IMR-90 (cell line): ENCODE data around the gene OVCH1. TPM values are rescaled to one million over a fixed set of nuclear protein-coding genes. Genes with fewer than 3 reads are reported as not detected.

Experiments used
- ATAC-seq: fragments of 200-7000 bp; cut with Tn5 transposase; 2 replicates; pipeline ENCODE4 v1.9.1; 2020; ENCODE audit warnings: low read depth, mild to moderate bottlenecking, moderate library complexity
- BruUV-seq: library from RNA; stranded (reverse); fragments of 400-500 nt; replicated peaks from 2 replicates; lab custom pipeline; 2021; lab: Mats Ljungman, UMichigan
- CTCF ChIA-PET: fragments of 300-600 bp; formaldehyde crosslinking; extraction: SDS; loops from one replicate; lab custom pipeline; 2021; ENCODE audit warnings: antibody characterized with exemption; lab: Yijun Ruan, JAX
- POLR2A ChIA-PET: fragments of 300-600 bp; sonication (Branson Sonifier 250); formaldehyde crosslinking; loops from one replicate; lab custom pipeline; 2022; ENCODE audit warnings: antibody characterized with exemption; ENCODE audit not compliant: unreplicated experiment; lab: Charles Lee
- DNase-seq: peaks from one replicate; pipeline ENCODE4 v3.0.0; 2013
- H2AFZ ChIP-seq: replicated peaks from 2 replicates; pipeline ENCODE3; 2013; ENCODE audit warnings: low read length, mild to moderate bottlenecking; ENCODE audit not compliant: poor library complexity
- H2AK5ac ChIP-seq: 2 replicates; pipeline ENCODE4 v1.6.1; 2013; ENCODE audit warnings: low read depth, low read length, inconsistent platforms
- H2AK9ac ChIP-seq: replicated peaks from 2 replicates; pipeline ENCODE3; 2013; ENCODE audit warnings: mild to moderate bottlenecking, low read depth, low read length, moderate library complexity; ENCODE audit not compliant: poor library complexity
- H2BK120ac ChIP-seq: 2 replicates; pipeline ENCODE4 v1.6.1; 2013; ENCODE audit warnings: low read depth, low read length, inconsistent platforms
- H2BK15ac ChIP-seq: 3 replicates; pipeline ENCODE4 v1.6.1; 2013; ENCODE audit warnings: low read depth, low read length, inconsistent platforms
- H2BK20ac ChIP-seq: 2 replicates; pipeline ENCODE4 v1.6.1; 2013; ENCODE audit warnings: low read depth, mild to moderate bottlenecking, inconsistent platforms, low read length, moderate library complexity
- H2BK5ac ChIP-seq: 2 replicates; pipeline ENCODE4 v1.6.1; 2013; ENCODE audit warnings: mild to moderate bottlenecking, low read depth, low read length, inconsistent platforms; ENCODE audit not compliant: poor library complexity, severe bottlenecking
- H3K14ac ChIP-seq: replicated peaks from 2 replicates; pipeline ENCODE4 v1.6.1; 2013; ENCODE audit warnings: low read depth, low read length, inconsistent platforms
- H3K18ac ChIP-seq: 2 replicates; pipeline ENCODE4 v1.6.1; 2013; ENCODE audit warnings: low read depth, low read length, control low read depth
- H3K23ac ChIP-seq: 2 replicates; pipeline ENCODE4 v1.6.1; 2013; ENCODE audit warnings: low read depth, low read length, inconsistent platforms
- H3K27ac ChIP-seq: 2 replicates; pipeline ENCODE4 v1.5.1; 2013; ENCODE audit warnings: mild to moderate bottlenecking, control low read depth, low read length; ENCODE audit not compliant: insufficient read depth
- H3K27me3 ChIP-seq: 2 replicates; pipeline ENCODE4 v1.6.1; 2013; ENCODE audit warnings: low read length; ENCODE audit not compliant: control insufficient read depth, insufficient read depth
- H3K36me3 ChIP-seq: 2 replicates; pipeline ENCODE4 v1.6.1; 2013; ENCODE audit warnings: low read length, mixed read lengths; ENCODE audit not compliant: control insufficient read depth, insufficient read depth
- H3K4ac ChIP-seq: 2 replicates; pipeline ENCODE4 v1.6.1; 2013; ENCODE audit warnings: low read depth, low read length, inconsistent platforms
- H3K4me1 ChIP-seq: 2 replicates; pipeline ENCODE4 v1.6.1; 2013; ENCODE audit warnings: low read length, mixed read lengths; ENCODE audit not compliant: control insufficient read depth, insufficient read depth
- H3K4me2 ChIP-seq: 2 replicates; pipeline ENCODE4 v1.6.1; 2013; ENCODE audit warnings: low read depth, mild to moderate bottlenecking, control low read depth, low read length, moderate library complexity
- H3K4me3 ChIP-seq: 2 replicates; pipeline ENCODE4 v1.5.1; 2013; ENCODE audit warnings: low read depth, mild to moderate bottlenecking, control low read depth, low read length, moderate library complexity; ENCODE audit not compliant: insufficient read depth
- H3K56ac ChIP-seq: 2 replicates; pipeline ENCODE4 v1.6.1; 2013; ENCODE audit warnings: low read length, inconsistent platforms; ENCODE audit not compliant: insufficient read depth; ENCODE audit errors: extremely low read depth
- H3K79me1 ChIP-seq, 2 experiments: 2 replicates each; pipeline ENCODE4 v1.6.1; 2013; ENCODE audit warnings: low read length in 2 of 2, inconsistent platforms in 1 of 2, low read depth in 1 of 2
- H3K9ac ChIP-seq: 2 replicates; pipeline ENCODE4 v1.6.1; 2013; ENCODE audit warnings: low read depth, low read length, control low read depth
- H3K9me1 ChIP-seq: 2 replicates; pipeline ENCODE4 v1.6.1; 2013; ENCODE audit warnings: low read length, inconsistent platforms; ENCODE audit not compliant: insufficient read depth
- H3K9me3 ChIP-seq: 2 replicates; pipeline ENCODE4 v1.6.1; 2013; ENCODE audit warnings: low read length; ENCODE audit not compliant: control insufficient read depth, insufficient read depth
- H4K20me1 ChIP-seq: 2 replicates; pipeline ENCODE4 v1.6.1; 2013; ENCODE audit warnings: low read length, inconsistent platforms; ENCODE audit not compliant: insufficient read depth
- H4K5ac ChIP-seq: 2 replicates; pipeline ENCODE4 v1.6.1; 2013; ENCODE audit warnings: mild to moderate bottlenecking, low read depth, low read length, control low read depth
- H4K8ac ChIP-seq, 2 experiments: 2 replicates each; pipeline ENCODE4 v1.6.1; 2013; ENCODE audit warnings: low read depth in 2 of 2, low read length in 2 of 2, control low read depth in 1 of 2, inconsistent platforms in 1 of 2
- H4K91ac ChIP-seq: 2 replicates; pipeline ENCODE4 v1.6.1; 2013; ENCODE audit warnings: low read depth, low read length, inconsistent platforms; ENCODE audit not compliant: insufficient read depth
- CHD1 ChIP-seq: IDR thresholded peaks from 2 replicates; pipeline ENCODE4 v1.6.1; 2012; ENCODE audit warnings: low read depth, low read length, improper control_type of control experiment
- MAFK ChIP-seq: IDR thresholded peaks from 2 replicates; pipeline ENCODE4 v1.6.1; 2012; ENCODE audit warnings: low read depth, low read length, improper control_type of control experiment
- WGBS, 2 experiments: methylation state at CpG; one replicate each; pipeline versions ENCODE4 v1.1.5 to v1.1.7; 2013; ENCODE audit warnings: missing lambda C conversion rate in 2 of 2; ENCODE audit not compliant: insufficient read length in 1 of 2; ENCODE audit errors: extremely low coverage in 2 of 2; 5-methylcytosine and 5-hydroxymethylcytosine counted together
- dilution Hi-C: fragments of 300-500 bp; cut with HindIII; formaldehyde crosslinking; loops from one replicate; pipeline ENCODE4 v1.14.3; 2018; ENCODE audit warnings: low sequenced_read_pairs; ENCODE audit not compliant: unreplicated experiment
- in situ Hi-C: fragments of 300-500 bp; cut with MboI; formaldehyde crosslinking; loops from 3 replicates; pipeline ENCODE4 v1.14.3; 2019; ENCODE audit warnings: low sequenced_read_pairs, inconsistent platforms, mixed read lengths
- intact Hi-C: fragments of 100-400 bp; cut with micrococcal nuclease; formaldehyde crosslinking; loops from 2 replicates; pipeline ENCODE4 v1.10.0; 2022
- polyA plus RNA-seq, 3 experiments: library from polyadenylated mRNA; depleted of rRNA; stranded (reverse); fragments of >200 nt; gene quantifications; 2 replicates each; pipeline ENCODE4 v1.2.3, GENCODE V29; 2012; ENCODE audit warnings: low replicate concordance in 1 of 3
- total RNA-seq: library from RNA; depleted of rRNA; stranded (reverse); fragments of >200 nt; gene quantifications from 2 replicates; pipeline ENCODE4 v1.2.3, GENCODE V29; 2012

OVCH1 gene
- total and polyA plus RNA-seq, 2 of the 4 experiments (the other 2 are of a cell fraction) = 0.05 to 0.18 TPM

GRCh38 chr12:29509503-29509902 is 12.0 kb upstream of the OVCH1 start:
- WGBS, 2 experiments = no CpG with 5 or more reads among the region's 1 CpG
- no peak overlapping the region for H3K9ac ChIP-seq
- H2BK5ac ChIP-seq = no peak overlapping the region
- no TSS peak for BruUV-seq
- POLR2A ChIA-PET = no interaction called here
- no peak overlapping the region for H3K56ac ChIP-seq
- intact Hi-C loops (no loop called here), dilution Hi-C loops (no loop called here), in situ Hi-C loops (loop anchor here (25.0 kb wide), 1 partner anchor 1303 kb away; no protein-coding TSS in a partner anchor)
- H3K9me3 ChIP-seq = no peaks in the 10 kb centered on the region
- no peak overlapping the region for H3K18ac ChIP-seq
- H2BK15ac ChIP-seq = no peak overlapping the region
- no peaks in the 10 kb centered on the region for H3K27me3 ChIP-seq
- H3K14ac ChIP-seq = no peak overlapping the region
- H3K23ac ChIP-seq = no peak overlapping the region
- no peaks in the 10 kb centered on the region for H3K4me1 ChIP-seq
- H3K27ac ChIP-seq = no peak overlapping the region
- H3K79me1 ChIP-seq = no peaks in the 10 kb centered on the region; a peak in 1 of 4 replicates
- H3K4me2 ChIP-seq = no peak overlapping the region
- H3K36me3 ChIP-seq = peaks cover 17% of the 10 kb centered on the region
- no peak overlapping the region for H3K4me3 ChIP-seq
- ATAC-seq = no peak
- H4K5ac ChIP-seq = no peak overlapping the region
- TF ChIP-seq CHD1 (no peak), MAFK (peak; percentile 33; the same call in 1 of the 2 replicates)
- H2BK120ac ChIP-seq = no peak overlapping the region
- no peak overlapping the region for H4K91ac ChIP-seq
- H2AK9ac ChIP-seq = no peak overlapping the region
- DNase-seq = no peak
- no peak overlapping the region for H2AK5ac ChIP-seq
- H4K20me1 ChIP-seq = no peaks in the 10 kb centered on the region
- no peak overlapping the region for H2BK20ac ChIP-seq
- no peak overlapping the region for H3K4ac ChIP-seq
- H2AFZ ChIP-seq = no peak overlapping the region
- H4K8ac ChIP-seq = no peak overlapping the region
- CTCF ChIA-PET = no interaction called here
- H3K9me1 ChIP-seq = peaks cover 7% of the 10 kb centered on the region; the same call in 1 of the 2 replicates
